ENCODE data around the gene ERC2.

Gene ERC2

GRCh38 chr3:55546866-55547669, 921.2 kb downstream of the ERC2 start:
- TF ChIP-seq RAD21 (IDR thresholded peaks at IDR 0.05; ENCODE audit: low read depth) (no peak), REST (IDR thresholded peaks at IDR 0.05; ENCODE audit: low read depth) (no peak), CEBPB (IDR thresholded peaks at IDR 0.05) (no peak), MAX (IDR thresholded peaks at IDR 0.05) (no peak), CREB1 (IDR thresholded peaks at IDR 0.05; ENCODE audit: low read depth) (no peak), EP300 (IDR thresholded peaks at IDR 0.05; ENCODE audit: borderline replicate concordance) (no peak), YY1 (IDR thresholded peaks at IDR 0.05; ENCODE audit: low read depth) (no peak), FOXM1 (IDR thresholded peaks at IDR 0.05; ENCODE audit: borderline replicate concordance, low read depth) (no peak), USF1 (IDR thresholded peaks at IDR 0.05) (no peak)

GRCh38 chr3:55545995-55546394, 922.3 kb downstream of the ERC2 start:
- TF ChIP-seq MAX (IDR thresholded peaks at IDR 0.05) = no peak

GRCh38 chr3:55544219-55544618, 924.0 kb downstream of the ERC2 start:
- TF ChIP-seq EP300 (IDR thresholded peaks at IDR 0.05; ENCODE audit: borderline replicate concordance) (no peak), RAD21 (IDR thresholded peaks at IDR 0.05; ENCODE audit: low read depth) (no peak), TAF1 (IDR thresholded peaks at IDR 0.05; ENCODE audit: low read depth) (no peak)

GRCh38 chr3:55543181-55543614, 925.1 kb downstream of the ERC2 start:
- TF ChIP-seq CREB1 (IDR thresholded peaks at IDR 0.05; ENCODE audit: low read depth) = no peak
- no peak for TF ChIP-seq TCF12 (IDR thresholded peaks at IDR 0.05; ENCODE audit: low read depth)
- TF ChIP-seq REST (IDR thresholded peaks at IDR 0.05; ENCODE audit: low read depth) = no peak
- TF ChIP-seq MAX (IDR thresholded peaks at IDR 0.05) = no peak
- no peak for TF ChIP-seq FOXM1 (IDR thresholded peaks at IDR 0.05; ENCODE audit: borderline replicate concordance, low read depth)
- TF ChIP-seq ZBTB7A (IDR thresholded peaks at IDR 0.05; ENCODE audit: low read depth) = no peak
- no peak for TF ChIP-seq RAD21 (IDR thresholded peaks at IDR 0.05; ENCODE audit: low read depth)
- no peak for TF ChIP-seq EGR1 (IDR thresholded peaks at IDR 0.05)
- TF ChIP-seq USF1 (IDR thresholded peaks at IDR 0.05) = no peak
- TF ChIP-seq TEAD4 (IDR thresholded peaks at IDR 0.05) = no peak
- no peak for TF ChIP-seq CEBPB (IDR thresholded peaks at IDR 0.05)
- no peak for TF ChIP-seq YY1 (IDR thresholded peaks at IDR 0.05; ENCODE audit: low read depth)
- no peak for TF ChIP-seq EP300 (IDR thresholded peaks at IDR 0.05; ENCODE audit: borderline replicate concordance)
- no peak for TF ChIP-seq TAF1 (IDR thresholded peaks at IDR 0.05; ENCODE audit: low read depth)
- TF ChIP-seq NFIC (IDR thresholded peaks at IDR 0.05) = no peak

GRCh38 chr3:55541456-55541855, 926.8 kb downstream of the ERC2 start:
- TF ChIP-seq CREB1 (IDR thresholded peaks at IDR 0.05; ENCODE audit: low read depth) (no peak), CEBPB (IDR thresholded peaks at IDR 0.05) (no peak), TEAD4 (IDR thresholded peaks at IDR 0.05) (no peak), TCF12 (IDR thresholded peaks at IDR 0.05; ENCODE audit: low read depth) (no peak), MAX (IDR thresholded peaks at IDR 0.05) (no peak), RAD21 (IDR thresholded peaks at IDR 0.05; ENCODE audit: low read depth) (no peak)

- TF ChIP-seq RAD21 (IDR thresholded peaks at IDR 0.05; ENCODE audit: low read depth) (no peak), TEAD4 (IDR thresholded peaks at IDR 0.05) (no peak), TAF1 (IDR thresholded peaks at IDR 0.05; ENCODE audit: low read depth) (no peak), TCF12 (IDR thresholded peaks at IDR 0.05; ENCODE audit: low read depth) (no peak), MAX (IDR thresholded peaks at IDR 0.05) (no peak), USF1 (IDR thresholded peaks at IDR 0.05) (no peak), EP300 (IDR thresholded peaks at IDR 0.05; ENCODE audit: borderline replicate concordance) (no peak), CREB1 (IDR thresholded peaks at IDR 0.05; ENCODE audit: low read depth) (no peak), YY1 (IDR thresholded peaks at IDR 0.05; ENCODE audit: low read depth) (no peak), EGR1 (IDR thresholded peaks at IDR 0.05) (no peak), REST (IDR thresholded peaks at IDR 0.05; ENCODE audit: low read depth) (no peak), FOXM1 (IDR thresholded peaks at IDR 0.05; ENCODE audit: borderline replicate concordance, low read depth) (no peak), CEBPB (IDR thresholded peaks at IDR 0.05) (no peak), NFIC (IDR thresholded peaks at IDR 0.05) (no peak), ZBTB7A (IDR thresholded peaks at IDR 0.05; ENCODE audit: low read depth) (no peak)
Measured at GRCh38 chr3:55541016-55541415, 927.3 kb downstream of the ERC2 start.

All from Ishikawa (cell line).